ENCODE data around the gene GFAP. TPM values are rescaled to one million over a fixed set of nuclear protein-coding genes. Genes with fewer than 3 reads are reported as not detected.

GFAP gene
- polyA plus RNA-seq, 4 donors = 0.32 to 1.3 (median 0.45) TPM; not detected in 1

- no peaks in the 10 kb centered on the region for H3K27me3 ChIP-seq (ENCODE audit: control insufficient read depth in 3 of 3, insufficient read depth in 3 of 3, low read length in 3 of 3)
- peaks cover 0 to 3% of the 10 kb centered on the region in 2 donors for H3K9me3 ChIP-seq (ENCODE audit: control insufficient read depth in 2 of 2, insufficient read depth in 1 of 2, low read depth in 1 of 2, low read length in 1 of 2)
- DNase-seq (no peak), FAIRE-seq (no peak)
- WGBS, 3 donors = 95 to 96% (median 96%) methylated on average over 10 of the region's 10 CpGs
- H3K27ac ChIP-seq (ENCODE audit: low read depth in 1 of 3, low read length in 2 of 3) = no peak overlapping the region
- H3K36me3 ChIP-seq (ENCODE audit: control insufficient read depth in 3 of 3, insufficient read depth in 2 of 3, low read depth in 1 of 3, low read length in 3 of 3) = peaks cover 0 to 57% (median 0%) of the 10 kb centered on the region in 3 donors
- no peaks in the 10 kb centered on the region for H3K4me1 ChIP-seq (ENCODE audit: control insufficient read depth in 3 of 3, insufficient read depth in 2 of 3, low read depth in 1 of 3, low read length in 2 of 3)
- no peak overlapping the region for H3K4me3 ChIP-seq (ENCODE audit: low read depth in 1 of 3, low read length in 3 of 3)
Measured at GRCh38 chr17:44934745-44935105, 19.4 kb upstream of the GFAP start.

- H3K27me3 ChIP-seq (ENCODE audit: control insufficient read depth in 3 of 3, insufficient read depth in 3 of 3, low read length in 3 of 3) = no peaks in the 10 kb centered on the region
- H3K4me3 ChIP-seq (ENCODE audit: low read depth in 1 of 3, low read length in 3 of 3) = no peak overlapping the region
- no peak for DNase-seq
- H3K36me3 ChIP-seq (ENCODE audit: control insufficient read depth in 3 of 3, insufficient read depth in 2 of 3, low read depth in 1 of 3, low read length in 3 of 3) = peaks cover 0 to 60% (median 0%) of the 10 kb centered on the region in 3 donors
- H3K27ac ChIP-seq (ENCODE audit: low read depth in 1 of 3, low read length in 2 of 3) = no peak overlapping the region
- peaks cover 0 to 3% of the 10 kb centered on the region in 2 donors for H3K9me3 ChIP-seq (ENCODE audit: control insufficient read depth in 2 of 2, insufficient read depth in 1 of 2, low read depth in 1 of 2, low read length in 1 of 2)
- FAIRE-seq = no peak
- no peaks in the 10 kb centered on the region for H3K4me1 ChIP-seq (ENCODE audit: control insufficient read depth in 3 of 3, insufficient read depth in 2 of 3, low read depth in 1 of 3, low read length in 2 of 3)
- WGBS, 3 donors = 94 to 97% (median 96%) methylated on average over 33 to 34 of the region's 34 CpGs
Measured at GRCh38 chr17:44933824-44934744, 18.8 kb upstream of the GFAP start.

- no peak overlapping the region for H3K27ac ChIP-seq (ENCODE audit: low read depth in 1 of 3, low read length in 2 of 3)
- H3K4me3 ChIP-seq (ENCODE audit: low read depth in 1 of 3, low read length in 3 of 3) = no peak overlapping the region
- no peak for FAIRE-seq
- H3K27me3 ChIP-seq (ENCODE audit: control insufficient read depth in 3 of 3, insufficient read depth in 3 of 3, low read length in 3 of 3) = no peaks in the 10 kb centered on the region
- no peak for DNase-seq
- H3K4me1 ChIP-seq (ENCODE audit: control insufficient read depth in 3 of 3, insufficient read depth in 2 of 3, low read depth in 1 of 3, low read length in 2 of 3) = no peaks in the 10 kb centered on the region
- peaks cover 0 to 71% (median 0%) of the 10 kb centered on the region in 3 donors for H3K36me3 ChIP-seq (ENCODE audit: control insufficient read depth in 3 of 3, insufficient read depth in 2 of 3, low read depth in 1 of 3, low read length in 3 of 3)
- 86 to 94% (median 94%) methylated on average over 5 to 6 of the region's 6 CpGs for WGBS, 3 donors
- no peaks in the 10 kb centered on the region for H3K9me3 ChIP-seq (ENCODE audit: control insufficient read depth in 2 of 2, insufficient read depth in 1 of 2, low read depth in 1 of 2, low read length in 1 of 2)
Measured at GRCh38 chr17:44932787-44933097, 17.4 kb upstream of the GFAP start.

- Histone ChIP-seq H3K4me1 (ENCODE audit: control insufficient read depth in 3 of 3, insufficient read depth in 2 of 3, low read depth in 1 of 3, low read length in 2 of 3) (no peaks in the 10 kb centered on the region), H3K4me3 (ENCODE audit: low read depth in 1 of 3, low read length in 3 of 3) (no peak overlapping the region), H3K9me3 (ENCODE audit: control insufficient read depth in 2 of 2, insufficient read depth in 1 of 2, low read depth in 1 of 2, low read length in 1 of 2) (no peaks in the 10 kb centered on the region), H3K27ac (ENCODE audit: low read depth in 1 of 3, low read length in 2 of 3) (no peak overlapping the region), H3K27me3 (ENCODE audit: control insufficient read depth in 3 of 3, insufficient read depth in 3 of 3, low read length in 3 of 3) (no peaks in the 10 kb centered on the region), H3K36me3 (ENCODE audit: control insufficient read depth in 3 of 3, insufficient read depth in 2 of 3, low read depth in 1 of 3, low read length in 3 of 3) (peaks cover 0 to 76% (median 0%) of the 10 kb centered on the region in 3 donors)
- 83 to 93% (median 91%) methylated on average over 7 to 8 of the region's 8 CpGs for WGBS, 3 donors
- no peak for DNase-seq
- no peak for FAIRE-seq
Measured at GRCh38 chr17:44932096-44932786, 16.9 kb upstream of the GFAP start.

GRCh38 chr17:44931376-44931775, 16.1 kb upstream of the GFAP start:
- no peak overlapping the region for H3K4me3 ChIP-seq (ENCODE audit: low read depth in 1 of 3, low read length in 3 of 3)
- WGBS, 3 donors = 86 to 99% (median 98%) methylated on average over 5 of the region's 5 CpGs
- DNase-seq (no peak), FAIRE-seq (no peak)
- no peaks in the 10 kb centered on the region for H3K9me3 ChIP-seq (ENCODE audit: control insufficient read depth in 2 of 2, insufficient read depth in 1 of 2, low read depth in 1 of 2, low read length in 1 of 2)
- H3K4me1 ChIP-seq (ENCODE audit: control insufficient read depth in 3 of 3, insufficient read depth in 2 of 3, low read depth in 1 of 3, low read length in 2 of 3) = no peaks in the 10 kb centered on the region
- no peak overlapping the region for H3K27ac ChIP-seq (ENCODE audit: low read depth in 1 of 3, low read length in 2 of 3)
- no peaks in the 10 kb centered on the region for H3K27me3 ChIP-seq (ENCODE audit: control insufficient read depth in 3 of 3, insufficient read depth in 3 of 3, low read length in 3 of 3)
- H3K36me3 ChIP-seq (ENCODE audit: control insufficient read depth in 3 of 3, insufficient read depth in 2 of 3, low read depth in 1 of 3, low read length in 3 of 3) = peaks cover 0 to 84% (median 0%) of the 10 kb centered on the region in 3 donors

- DNase-seq (no peak), FAIRE-seq (no peak)
- H3K36me3 ChIP-seq (ENCODE audit: control insufficient read depth in 3 of 3, insufficient read depth in 2 of 3, low read depth in 1 of 3, low read length in 3 of 3) = peaks cover 0 to 85% (median 0%) of the 10 kb centered on the region in 3 donors
Measured at GRCh38 chr17:44930667-44931066, 15.4 kb upstream of the GFAP start.

GRCh38 chr17:44928950-44929720, 13.8 kb upstream of the GFAP start:
- Histone ChIP-seq H3K9me3 (ENCODE audit: control insufficient read depth in 2 of 2, insufficient read depth in 1 of 2, low read depth in 1 of 2, low read length in 1 of 2) (no peaks in the 10 kb centered on the region), H3K27ac (ENCODE audit: low read depth in 1 of 3, low read length in 2 of 3) (no peak overlapping the region), H3K27me3 (ENCODE audit: control insufficient read depth in 3 of 3, insufficient read depth in 3 of 3, low read length in 3 of 3) (no peaks in the 10 kb centered on the region), H3K36me3 (ENCODE audit: control insufficient read depth in 3 of 3, insufficient read depth in 2 of 3, low read depth in 1 of 3, low read length in 3 of 3) (peaks cover 0 to 71% (median 0%) of the 10 kb centered on the region in 3 donors), H3K4me3 (ENCODE audit: low read depth in 1 of 3, low read length in 3 of 3) (no peak overlapping the region), H3K4me1 (ENCODE audit: control insufficient read depth in 3 of 3, insufficient read depth in 2 of 3, low read depth in 1 of 3, low read length in 2 of 3) (no peaks in the 10 kb centered on the region)
- FAIRE-seq (no peak), DNase-seq (no peak)
- WGBS, 3 donors = 89 to 95% (median 93%) methylated on average over 7 of the region's 7 CpGs

More at GRCh38 chr17:44930667-44931066, 15.4 kb upstream of the GFAP start:
- no peak overlapping the region for H3K27ac ChIP-seq (ENCODE audit: low read depth in 1 of 3, low read length in 2 of 3)
- 81 to 91% (median 87%) methylated on average over 6 of the region's 6 CpGs for WGBS, 3 donors
- no peaks in the 10 kb centered on the region for H3K4me1 ChIP-seq (ENCODE audit: control insufficient read depth in 3 of 3, insufficient read depth in 2 of 3, low read depth in 1 of 3, low read length in 2 of 3)
- no peak overlapping the region for H3K4me3 ChIP-seq (ENCODE audit: low read depth in 1 of 3, low read length in 3 of 3)
- no peaks in the 10 kb centered on the region for H3K9me3 ChIP-seq (ENCODE audit: control insufficient read depth in 2 of 2, insufficient read depth in 1 of 2, low read depth in 1 of 2, low read length in 1 of 2)
- H3K27me3 ChIP-seq (ENCODE audit: control insufficient read depth in 3 of 3, insufficient read depth in 3 of 3, low read length in 3 of 3) = no peaks in the 10 kb centered on the region

- FAIRE-seq (no peak), DNase-seq (no peak)
- no peaks in the 10 kb centered on the region for H3K4me1 ChIP-seq (ENCODE audit: control insufficient read depth in 3 of 3, insufficient read depth in 2 of 3, low read depth in 1 of 3, low read length in 2 of 3)
- 95 to 96% (median 95%) methylated on average over 15 of the region's 15 CpGs for WGBS, 3 donors
- no peak overlapping the region for H3K4me3 ChIP-seq (ENCODE audit: low read depth in 1 of 3, low read length in 3 of 3)
- H3K27ac ChIP-seq (ENCODE audit: low read depth in 1 of 3, low read length in 2 of 3) = no peak overlapping the region
- H3K9me3 ChIP-seq (ENCODE audit: control insufficient read depth in 2 of 2, insufficient read depth in 1 of 2, low read depth in 1 of 2, low read length in 1 of 2) = no peaks in the 10 kb centered on the region
- H3K27me3 ChIP-seq (ENCODE audit: control insufficient read depth in 3 of 3, insufficient read depth in 3 of 3, low read length in 3 of 3) = no peaks in the 10 kb centered on the region
- peaks cover 0 to 63% (median 0%) of the 10 kb centered on the region in 3 donors for H3K36me3 ChIP-seq (ENCODE audit: control insufficient read depth in 3 of 3, insufficient read depth in 2 of 3, low read depth in 1 of 3, low read length in 3 of 3)
Measured at GRCh38 chr17:44928136-44928535, 12.8 kb upstream of the GFAP start.
